GM12891 (cell line): ENCODE data around the gene ZIC4.

Source experiments
- DNase-seq: peaks from one replicate; pipeline ENCODE4 v3.0.0; 2011; ENCODE audit warnings: low spot score; ENCODE audit not compliant: insufficient read length
- FAIRE-seq: peaks from 2 replicates; lab custom pipeline; 2011; peaks lifted over from hg19 to GRCh38; lab: Jason Lieb, UNC
- PAX5 ChIP-seq: IDR thresholded peaks from 2 replicates; pipeline ENCODE4 v1.6.1; 2011; ENCODE audit warnings: low read length, moderate library complexity, mild to moderate bottlenecking; ENCODE audit not compliant: insufficient read depth, severe bottlenecking
- POLR2A ChIP-seq: IDR thresholded peaks from 2 replicates; pipeline ENCODE4 v1.6.1; 2011; ENCODE audit warnings: low read depth, low read length, control low read depth
- POLR2AphosphoS5 ChIP-seq: IDR thresholded peaks from 2 replicates; pipeline ENCODE4 v1.6.1; 2011; ENCODE audit warnings: low read depth, low read length, control low read depth
- POU2F2 ChIP-seq: IDR thresholded peaks from 2 replicates; pipeline ENCODE4 v1.6.1; 2011; ENCODE audit warnings: low read depth, mild to moderate bottlenecking, control low read depth, low read length, moderate library complexity
- SPI1 ChIP-seq: IDR thresholded peaks from 2 replicates; pipeline ENCODE4 v1.6.1; 2011; ENCODE audit warnings: low read depth, low read length, control low read depth
- TAF1 ChIP-seq: IDR thresholded peaks from 2 replicates; pipeline ENCODE4 v1.6.1; 2011; ENCODE audit warnings: low read depth, low read length, control low read depth

ZIC4 gene

DNA sequence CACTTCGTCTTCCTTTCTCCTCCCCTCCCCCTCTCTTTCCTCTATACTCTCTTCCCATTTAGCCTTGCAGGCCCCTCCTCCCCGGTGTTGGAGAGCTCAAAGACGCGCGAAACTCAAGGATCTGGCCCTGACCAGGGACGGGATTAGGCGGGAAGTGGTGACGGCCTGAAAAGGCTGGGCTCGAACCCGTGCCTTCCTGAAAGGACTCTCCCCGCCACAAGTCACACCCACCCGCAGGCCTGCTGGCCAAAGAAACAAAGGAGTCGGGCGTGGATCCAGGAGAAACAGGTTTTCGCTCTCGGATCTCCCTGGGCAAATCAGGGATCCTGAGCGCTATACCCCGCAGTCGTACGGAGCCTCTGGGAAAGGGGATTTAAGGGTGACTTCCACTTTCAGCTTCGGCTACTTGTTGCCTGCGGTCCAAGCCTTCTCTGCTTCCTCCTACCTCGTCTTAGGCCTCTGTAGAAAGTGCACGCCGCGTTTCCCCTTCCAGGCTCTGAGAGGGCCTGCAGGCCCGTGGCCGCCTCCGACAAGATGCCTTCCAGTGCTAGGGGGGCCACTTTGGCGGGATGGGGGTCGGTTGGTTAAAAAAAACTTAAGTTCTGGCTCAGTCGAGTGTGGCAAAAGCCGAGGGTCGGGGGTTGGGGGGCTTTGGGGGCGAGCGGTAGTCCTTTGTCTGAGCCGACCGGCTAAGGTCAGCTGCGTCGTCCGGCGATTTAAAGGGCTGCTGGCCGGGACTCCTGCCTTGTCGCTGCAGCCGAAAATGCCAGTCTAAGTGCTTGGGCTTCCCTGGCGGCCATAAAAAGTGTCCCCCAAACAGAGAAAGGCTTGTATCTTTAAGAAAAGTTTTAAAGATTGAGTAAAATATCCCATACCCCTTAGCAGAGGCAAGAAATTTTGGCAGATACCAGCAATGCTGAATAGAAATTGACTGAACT, 8.2 kb downstream of the ZIC4 start:
- FAIRE-seq (no peak), DNase-seq (no peak)
- TF ChIP-seq POLR2A (no peak), PAX5 (no peak), SPI1 (no peak), POLR2AphosphoS5 (no peak), POU2F2 (no peak), TAF1 (no peak)

- no peak for DNase-seq
- no peak for TF ChIP-seq POLR2AphosphoS5
- no peak for TF ChIP-seq POU2F2
- no peak for TF ChIP-seq PAX5
- no peak for TF ChIP-seq TAF1
- no peak for TF ChIP-seq SPI1
- TF ChIP-seq POLR2A = no peak
- FAIRE-seq = no peak
Observed at GRCh38 chr3:147397155-147397874, 9.0 kb downstream of the ZIC4 start.

GRCh38 chr3:147396712-147397046, 9.7 kb downstream of the ZIC4 start:
- FAIRE-seq (no peak), DNase-seq (no peak)
- TF ChIP-seq POLR2A (no peak), POLR2AphosphoS5 (no peak), POU2F2 (no peak), TAF1 (no peak), SPI1 (no peak), PAX5 (no peak)

DNA sequence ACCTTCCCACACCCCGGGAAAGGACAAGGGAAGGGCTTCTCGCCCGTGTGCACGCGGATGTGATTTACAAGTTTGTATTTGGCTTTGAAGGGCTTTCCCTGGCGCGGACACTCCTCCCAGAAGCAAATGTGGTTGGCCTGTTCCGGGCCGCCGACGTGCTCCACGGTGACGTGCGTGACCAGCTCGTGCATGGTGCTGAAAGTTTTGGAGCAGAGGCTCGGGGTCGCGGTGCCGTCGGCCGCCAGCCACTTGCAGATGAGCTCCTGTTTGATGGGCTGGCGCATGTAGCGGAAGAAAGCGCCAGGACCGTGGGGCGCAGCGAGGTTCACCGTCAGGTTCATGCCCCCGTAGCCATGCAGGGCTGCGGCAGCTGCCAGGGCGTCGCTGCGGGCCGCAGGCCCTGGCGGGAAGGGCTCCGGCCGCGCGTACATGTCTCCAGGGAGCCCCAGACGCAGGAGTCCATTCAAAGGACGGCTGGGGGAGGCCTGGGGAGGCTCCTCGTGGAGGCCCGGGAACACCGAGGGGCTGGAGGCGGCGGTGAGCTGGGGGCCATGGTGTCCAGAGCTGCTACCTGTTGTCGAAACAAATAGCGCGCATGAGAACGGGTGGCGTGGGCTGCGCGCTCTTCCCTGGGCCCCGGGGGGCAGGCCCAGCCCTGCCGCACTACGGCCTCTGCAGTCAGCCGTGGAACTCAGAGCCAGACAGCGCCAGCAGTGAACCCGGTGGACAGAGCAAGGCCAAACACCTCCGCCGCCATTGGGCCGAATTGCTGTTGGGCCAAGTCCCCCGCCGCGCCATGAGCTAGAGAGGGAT, 10.2 kb downstream of the ZIC4 start:
- TF ChIP-seq POU2F2 = no peak
- no peak for TF ChIP-seq SPI1
- TF ChIP-seq POLR2A = no peak
- no peak for TF ChIP-seq PAX5
- TF ChIP-seq POLR2AphosphoS5 = no peak
- TF ChIP-seq TAF1 = no peak
- no peak for FAIRE-seq
- no peak for DNase-seq

DNA sequence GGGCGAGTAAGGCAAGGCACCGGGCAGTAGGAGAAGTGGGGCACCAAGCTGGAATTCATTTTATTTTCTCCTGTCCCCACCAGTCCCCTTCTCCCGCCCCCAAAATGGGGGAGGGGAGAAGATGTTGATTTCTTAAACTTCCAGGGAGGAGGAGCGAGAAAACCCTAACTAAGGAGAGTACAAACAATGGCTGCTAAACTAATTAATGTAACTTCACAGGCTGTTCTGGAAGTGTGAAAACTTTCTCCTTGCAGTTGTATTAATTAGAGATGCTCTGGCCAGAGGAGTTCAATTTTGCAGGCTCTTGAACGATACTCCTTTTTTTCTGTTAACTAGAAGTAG, 11.5 kb downstream of the ZIC4 start:
- TF ChIP-seq POU2F2 (no peak), POLR2AphosphoS5 (no peak), TAF1 (no peak), SPI1 (no peak), POLR2A (no peak), PAX5 (no peak)
- DNase-seq = no peak
- no peak for FAIRE-seq

- no peak for DNase-seq
- no peak for FAIRE-seq
Observed at GRCh38 chr3:147393943-147394883, 12.1 kb downstream of the ZIC4 start.

DNA sequence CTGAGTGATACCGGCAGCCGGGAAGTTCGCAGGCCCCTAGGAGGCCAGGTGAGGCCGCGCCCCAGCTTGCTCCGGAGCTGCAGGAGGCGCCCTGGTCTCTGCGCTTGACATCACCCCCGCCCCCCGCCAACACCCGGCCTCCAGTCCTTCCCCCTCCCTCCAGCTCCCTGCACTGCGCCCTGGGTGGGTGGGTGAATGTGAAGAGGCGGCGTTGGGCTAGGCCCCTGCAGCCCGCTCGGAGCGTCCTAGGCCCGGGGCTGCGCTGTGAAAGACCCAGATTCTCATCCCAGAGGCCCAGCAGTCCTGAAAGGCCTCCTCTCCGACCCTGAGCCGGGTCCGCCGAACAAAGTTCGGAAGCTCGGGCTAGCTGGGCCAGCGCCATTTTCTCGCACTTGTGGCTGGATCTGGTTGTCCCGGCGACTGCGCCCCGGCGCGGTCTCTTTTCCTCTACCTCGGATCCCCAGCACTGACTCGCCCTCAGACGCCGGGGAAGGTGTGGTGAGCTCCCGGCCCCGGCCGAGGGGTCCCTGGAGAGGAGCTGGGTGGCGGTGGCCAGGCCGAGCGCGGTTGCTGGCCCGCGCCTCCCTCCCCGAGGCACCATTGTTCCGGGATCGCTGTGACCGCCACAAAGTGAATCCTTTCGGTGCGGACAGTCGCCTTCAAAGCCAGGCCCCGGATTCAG, 12.9 kb downstream of the ZIC4 start:
- no peak for TF ChIP-seq POU2F2
- no peak for TF ChIP-seq TAF1
- no peak for TF ChIP-seq POLR2AphosphoS5
- no peak for TF ChIP-seq SPI1
- FAIRE-seq (no peak), DNase-seq (no peak)

More at GRCh38 chr3:147393943-147394883, 12.1 kb downstream of the ZIC4 start:
- TF ChIP-seq POU2F2 (no peak), TAF1 (no peak), SPI1 (no peak), POLR2A (no peak), PAX5 (no peak), POLR2AphosphoS5 (no peak)

DNA sequence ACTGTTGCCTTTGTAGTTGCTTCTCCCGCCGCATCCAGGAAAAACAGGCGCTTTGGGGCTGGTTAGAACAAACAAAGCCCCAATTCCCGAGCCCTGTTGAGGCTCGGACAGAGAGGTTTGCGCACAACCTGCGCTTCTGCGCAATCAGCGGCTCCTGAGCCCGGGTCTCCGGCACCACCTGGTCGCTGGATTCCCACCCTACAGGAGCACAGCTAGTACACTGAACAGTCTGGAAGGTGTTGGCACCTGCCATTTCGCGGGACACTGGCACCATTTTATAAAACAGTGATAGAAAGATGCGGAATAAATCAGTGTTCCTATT, 13.8 kb downstream of the ZIC4 start:
- no peak for DNase-seq
- TF ChIP-seq POLR2AphosphoS5 (no peak), POLR2A (no peak), TAF1 (no peak), PAX5 (no peak), POU2F2 (no peak), SPI1 (no peak)
- no peak for FAIRE-seq
